OCI-LY3 (cell line): Measurements from ENCODE around the gene PRADC1.

ENCODE experiments used
- EZH2phosphoT487 ChIP-seq: fragments of 200-600 bp; shearing (Covaris generic); IDR thresholded peaks from 2 replicates; pipeline ENCODE4 v1.6.1; 2018; ENCODE audit warnings: antibody characterized with exemption, mixed run types, low read depth
- TF ChIP-seq, protein P1 (sequence below): fragments of 200-600, 300-600 bp; sonication (generic); IDR thresholded peaks from 2 replicates; pipeline ENCODE4 v1.5.1; 2014; ENCODE audit warnings: antibody characterized with exemption, low read length, low read depth

DNA sequence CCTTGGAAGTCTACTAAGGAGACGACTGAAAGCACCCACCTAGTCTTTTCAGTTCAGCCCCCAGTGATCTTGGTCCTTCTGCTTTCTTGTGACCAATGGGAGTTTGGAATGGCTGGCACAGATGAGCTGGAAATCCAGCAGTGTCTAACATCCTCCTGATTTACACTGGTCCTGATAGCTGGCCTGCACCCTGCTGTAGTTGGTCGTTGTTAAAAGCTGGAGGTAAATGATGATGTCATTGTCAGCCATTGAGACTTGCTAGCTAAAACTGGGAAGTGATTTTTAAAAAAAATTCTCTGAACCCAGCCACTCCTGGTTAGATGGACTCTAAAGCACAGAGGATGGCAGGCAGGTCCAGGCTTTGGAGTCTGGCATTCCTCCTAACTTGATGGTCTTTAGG is 20.4 kb upstream of the PRADC1 start:
- TF ChIP-seq, protein P1, sequence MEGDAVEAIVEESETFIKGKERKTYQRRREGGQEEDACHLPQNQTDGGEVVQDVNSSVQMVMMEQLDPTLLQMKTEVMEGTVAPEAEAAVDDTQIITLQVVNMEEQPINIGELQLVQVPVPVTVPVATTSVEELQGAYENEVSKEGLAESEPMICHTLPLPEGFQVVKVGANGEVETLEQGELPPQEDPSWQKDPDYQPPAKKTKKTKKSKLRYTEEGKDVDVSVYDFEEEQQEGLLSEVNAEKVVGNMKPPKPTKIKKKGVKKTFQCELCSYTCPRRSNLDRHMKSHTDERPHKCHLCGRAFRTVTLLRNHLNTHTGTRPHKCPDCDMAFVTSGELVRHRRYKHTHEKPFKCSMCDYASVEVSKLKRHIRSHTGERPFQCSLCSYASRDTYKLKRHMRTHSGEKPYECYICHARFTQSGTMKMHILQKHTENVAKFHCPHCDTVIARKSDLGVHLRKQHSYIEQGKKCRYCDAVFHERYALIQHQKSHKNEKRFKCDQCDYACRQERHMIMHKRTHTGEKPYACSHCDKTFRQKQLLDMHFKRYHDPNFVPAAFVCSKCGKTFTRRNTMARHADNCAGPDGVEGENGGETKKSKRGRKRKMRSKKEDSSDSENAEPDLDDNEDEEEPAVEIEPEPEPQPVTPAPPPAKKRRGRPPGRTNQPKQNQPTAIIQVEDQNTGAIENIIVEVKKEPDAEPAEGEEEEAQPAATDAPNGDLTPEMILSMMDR, result no peak
- no peak for TF ChIP-seq EZH2phosphoT487
